HCT116 (cell line): ENCODE measurements around the gene GLT6D1.

ENCODE experiments used
- ATF3 ChIP-seq: IDR thresholded peaks from 2 replicates; pipeline ENCODE4 v1.6.1; 2012
- EZH2 ChIP-seq: fragments of 200-600 bp; sonication (generic); IDR thresholded peaks from 2 replicates; pipeline ENCODE4 v1.6.1; 2017; ENCODE audit warnings: antibody characterized with exemption, mixed run types
- POLR2A ChIP-seq: IDR thresholded peaks from 2 replicates; pipeline ENCODE4 v1.7.0; 2011; ENCODE audit warnings: borderline replicate concordance; ENCODE audit not compliant: insufficient read depth, insufficient read length; ENCODE audit errors: extremely low read depth
- REST ChIP-seq: IDR thresholded peaks from 2 replicates; pipeline ENCODE4 v1.6.1; 2012; ENCODE audit warnings: low read depth
- TF ChIP-seq, protein P1 (sequence below), 3 experiments: fragments of 200-600 bp in 1 of 3; sonication (generic) in 1 of 3; IDR thresholded peaks in 2 of 3; conservative IDR thresholded peaks in 1 of 3; 2 replicates each; pipeline ENCODE4 v1.5.1; 2012 to 2017; ENCODE audit warnings: low read depth in 2 of 3, low read length in 2 of 3, antibody characterized with exemption in 1 of 3, borderline replicate concordance in 1 of 3, control low read depth in 1 of 3, mild to moderate bottlenecking in 1 of 3, mixed read lengths in 1 of 3, mixed run types in 1 of 3, moderate library complexity in 1 of 3; ENCODE audit not compliant: insufficient read depth in 1 of 3

- TF ChIP-seq, protein P1, sequence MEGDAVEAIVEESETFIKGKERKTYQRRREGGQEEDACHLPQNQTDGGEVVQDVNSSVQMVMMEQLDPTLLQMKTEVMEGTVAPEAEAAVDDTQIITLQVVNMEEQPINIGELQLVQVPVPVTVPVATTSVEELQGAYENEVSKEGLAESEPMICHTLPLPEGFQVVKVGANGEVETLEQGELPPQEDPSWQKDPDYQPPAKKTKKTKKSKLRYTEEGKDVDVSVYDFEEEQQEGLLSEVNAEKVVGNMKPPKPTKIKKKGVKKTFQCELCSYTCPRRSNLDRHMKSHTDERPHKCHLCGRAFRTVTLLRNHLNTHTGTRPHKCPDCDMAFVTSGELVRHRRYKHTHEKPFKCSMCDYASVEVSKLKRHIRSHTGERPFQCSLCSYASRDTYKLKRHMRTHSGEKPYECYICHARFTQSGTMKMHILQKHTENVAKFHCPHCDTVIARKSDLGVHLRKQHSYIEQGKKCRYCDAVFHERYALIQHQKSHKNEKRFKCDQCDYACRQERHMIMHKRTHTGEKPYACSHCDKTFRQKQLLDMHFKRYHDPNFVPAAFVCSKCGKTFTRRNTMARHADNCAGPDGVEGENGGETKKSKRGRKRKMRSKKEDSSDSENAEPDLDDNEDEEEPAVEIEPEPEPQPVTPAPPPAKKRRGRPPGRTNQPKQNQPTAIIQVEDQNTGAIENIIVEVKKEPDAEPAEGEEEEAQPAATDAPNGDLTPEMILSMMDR (IDR thresholded peaks at IDR 0.05 in 2 of 3, conservative IDR thresholded peaks at IDR 0.05 in 1 of 3; ENCODE audit: borderline replicate concordance in 1 of 3, insufficient read depth in 1 of 3, low read depth in 2 of 3, low read length in 2 of 3), result no peak
- TF ChIP-seq ATF3, result no peak
- TF ChIP-seq POLR2A, result no peak
- TF ChIP-seq REST, result no peak
- no peak for TF ChIP-seq EZH2
Observed at GRCh38 chr9:135649508-135649907, 10.2 kb upstream of the GLT6D1 start.
